ENCODE results near the gene EDN2. TPM values are rescaled to one million over a fixed set of nuclear protein-coding genes. Genes with fewer than 3 reads are reported as not detected.

EDN2 gene
- total RNA-seq, 1 experiment from 2014 or later: 0.24 TPM

DNA sequence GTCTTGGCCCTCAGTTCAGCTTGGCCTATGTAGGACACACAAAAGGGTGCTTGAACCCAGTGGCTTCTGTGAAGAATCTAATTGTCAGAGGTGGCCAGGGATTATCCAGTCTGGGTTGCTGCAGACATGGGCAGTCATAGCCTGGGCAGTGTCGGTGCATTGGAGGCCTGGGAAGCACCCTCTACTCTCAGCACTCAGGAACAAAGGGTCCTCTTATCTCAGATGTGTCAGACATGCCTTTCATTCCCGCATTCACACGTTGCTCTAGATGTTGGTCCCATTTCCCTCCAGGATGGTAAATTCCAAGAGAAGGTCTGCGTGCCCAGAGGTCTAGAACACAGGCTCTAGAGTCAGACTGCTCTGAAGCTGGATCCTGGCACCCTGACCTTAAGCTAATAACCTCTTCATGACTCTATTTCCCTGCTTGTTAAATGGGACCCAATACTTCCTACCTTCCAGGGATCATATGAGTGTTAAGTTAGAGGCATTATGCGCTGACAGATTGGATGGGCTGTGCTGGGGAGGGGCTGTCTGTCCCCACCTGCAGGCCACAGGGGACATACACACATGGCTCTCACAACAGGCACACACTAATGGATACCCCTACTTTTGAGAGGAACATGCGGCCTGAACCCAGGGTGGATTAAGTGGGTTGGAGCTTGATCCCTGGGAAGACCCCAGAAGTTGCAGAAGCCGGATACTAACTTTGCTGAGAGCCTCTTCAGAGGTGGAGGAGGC is 16.5 kb upstream of the EDN2 start:
- no CpG with 5 or more reads among the region's 7 CpGs for WGBS (ENCODE audit: extremely low coverage, insufficient read length, low lambda C conversion rate)
- Histone ChIP-seq H4K5ac (ENCODE audit: insufficient read length, low read depth, low read length) (no peak overlapping the region), H3K4me2 (ENCODE audit: insufficient read depth, insufficient read length, low read length) (no peak overlapping the region), H2AK5ac (ENCODE audit: insufficient read length, low read length) (no peak overlapping the region), H3K9ac (ENCODE audit: extremely low read depth, insufficient read length, low read length) (no peak overlapping the region), H3K27me3 (ENCODE audit: insufficient read depth, low read length) (no peaks in the 10 kb centered on the region; the same call in 1 of the 2 replicates), H3K23me2 (ENCODE audit: insufficient read length, low read depth, low read length, poor library complexity, severe bottlenecking) (no peaks in the 10 kb centered on the region), H3T11ph (ENCODE audit: low read length) (no peak overlapping the region), H4K91ac (ENCODE audit: insufficient read length, low read depth, low read length) (no peak overlapping the region), H3K14ac (ENCODE audit: insufficient read depth, low read length) (no peak overlapping the region), H3K27ac (ENCODE audit: insufficient read length, low read depth, low read length) (no peak overlapping the region), H3K56ac (ENCODE audit: insufficient read length, low read depth, low read length) (no peak overlapping the region), H3K4ac (ENCODE audit: low read depth, low read length) (no peak overlapping the region), H3K18ac (ENCODE audit: insufficient read length, low read depth, low read length) (no peak overlapping the region), H2BK12ac (ENCODE audit: insufficient read length, low read depth, low read length) (no peak overlapping the region), H3K9me3 (ENCODE audit: control insufficient read depth, low read depth, low read length) (no peaks in the 10 kb centered on the region), H3K79me2 (ENCODE audit: insufficient read depth, low read length) (no peaks in the 10 kb centered on the region), H4K8ac (replicated peaks; ENCODE audit: insufficient read length, low read depth, low read length) (no peak overlapping the region), H2BK20ac (ENCODE audit: low read depth, low read length, poor library complexity, severe bottlenecking) (no peak overlapping the region), H3K23ac (ENCODE audit: insufficient read length, low read depth, low read length) (no peak overlapping the region), H4K20me1 (ENCODE audit: control insufficient read depth, insufficient read depth, insufficient read length) (no peaks in the 10 kb centered on the region), H2BK5ac (ENCODE audit: insufficient read length, low read length) (no peak overlapping the region), H2BK15ac (ENCODE audit: low read depth, low read length) (no peak overlapping the region), H3K4me1 (ENCODE audit: insufficient read depth, low read length) (no peaks in the 10 kb centered on the region), H2AFZ (ENCODE audit: low read length) (no peak overlapping the region), H3K79me1 (ENCODE audit: insufficient read depth, low read depth, low read length, poor library complexity, severe bottlenecking) (no peaks in the 10 kb centered on the region), H2BK120ac (ENCODE audit: low read depth, low read length, poor library complexity, severe bottlenecking) (no peak overlapping the region)
- no peaks in the 10 kb centered on the region for H3K36me3 Mint-ChIP-seq (ENCODE audit: insufficient read depth in 1 of 3, low read depth in 3 of 3)
- H3K27me3 Mint-ChIP-seq (ENCODE audit: low read depth): peaks cover 6% of the 10 kb centered on the region
- H3K9me3 Mint-ChIP-seq: no peaks in the 10 kb centered on the region
- no peak for DNase-seq
- TF ChIP-seq CTCF (conservative IDR thresholded peaks at IDR 0.05): 0 out of 3 replicates have a peak, but pooled peaks have one; percentile 23
- H3K4me3 Mint-ChIP-seq: no peak overlapping the region
- no peak overlapping the region for H3K27ac Mint-ChIP-seq
- peaks cover 22 to 27% of the 10 kb centered on the region in 2 experiments for H3K4me1 Mint-ChIP-seq

Data from H9 (cell line).